Tibial artery (tissue), 4 donors: ENCODE measurements around the gene KRT75.

Experiments
- DNase-seq, 2 donors: peaks; one replicate each; pipeline ENCODE4 v3.0.0-alpha.2; 2019
- H3K27ac ChIP-seq, 2 donors: fragments of 200-600 bp; sonication (generic) in 1 of 2; 1 replicate in 1 of 2; 2 replicates in 1 of 2; pipeline ENCODE4 v1.5.1; 2018 to 2019; ENCODE audit warnings: mild to moderate bottlenecking in 1 of 2
- H3K27me3 ChIP-seq, 2 donors: fragments of 200-600 bp; sonication (generic) in 1 of 2; one replicate each; pipeline versions ENCODE4 v1.5.1 to v1.6.0; 2016 to 2019
- H3K36me3 ChIP-seq, 3 donors: fragments of 200-600 bp; sonication (generic) in 2 of 3; one replicate each; pipeline ENCODE4 v1.5.1; 2016 to 2019; ENCODE audit warnings: mild to moderate bottlenecking in 2 of 3
- H3K4me1 ChIP-seq, 4 donors: fragments of 200-600 bp; sonication (generic) in 2 of 4; 1 replicate in 3 of 4; 2 replicates in 1 of 4; pipeline ENCODE4 v1.5.1; 2016 to 2019
- H3K4me3 ChIP-seq, 2 donors: fragments of 200-600 bp; sonication (generic) in 1 of 2; 1 replicate in 1 of 2; 2 replicates in 1 of 2; pipeline ENCODE4 v1.5.1; 2018 to 2019; ENCODE audit warnings: mild to moderate bottlenecking in 2 of 2
- H3K9me3 ChIP-seq, 3 donors: fragments of 200-600 bp; sonication (generic) in 1 of 3; one replicate each; pipeline ENCODE4 v1.5.1; 2016 to 2019
- CTCF ChIP-seq, 2 experiments: fragments of 200-600 bp in 1 of 2; fragments of 450-650 bp in 1 of 2; IDR thresholded peaks; one replicate each; pipeline ENCODE4 v1.5.1; 2017 to 2019; ENCODE audit warnings: antibody characterized with exemption in 2 of 2, mild to moderate bottlenecking in 1 of 2, moderate library complexity in 1 of 2
- intact Hi-C: fragments of 100-400 bp; cut with DNase I; formaldehyde crosslinking; loops from one replicate; pipeline ENCODE4 v1.15.0; 2023; ENCODE audit warnings: low total_unique reads

The KRT75 gene

GRCh38 chr12:52407918-52408317, 26.3 kb downstream of the KRT75 start:
- intact Hi-C loops, result no loop called here
- no peaks in the 10 kb centered on the region for H3K9me3 ChIP-seq
- no peaks in the 10 kb centered on the region for H3K36me3 ChIP-seq
- H3K27ac ChIP-seq, result no peak overlapping the region
- peaks cover 0 to 16% of the 10 kb centered on the region in 2 donors for H3K27me3 ChIP-seq
- no peak for TF ChIP-seq CTCF (IDR thresholded peaks at IDR 0.05)
- no peaks in the 10 kb centered on the region for H3K4me1 ChIP-seq
- no peak for DNase-seq
- no peak overlapping the region for H3K4me3 ChIP-seq

DNA sequence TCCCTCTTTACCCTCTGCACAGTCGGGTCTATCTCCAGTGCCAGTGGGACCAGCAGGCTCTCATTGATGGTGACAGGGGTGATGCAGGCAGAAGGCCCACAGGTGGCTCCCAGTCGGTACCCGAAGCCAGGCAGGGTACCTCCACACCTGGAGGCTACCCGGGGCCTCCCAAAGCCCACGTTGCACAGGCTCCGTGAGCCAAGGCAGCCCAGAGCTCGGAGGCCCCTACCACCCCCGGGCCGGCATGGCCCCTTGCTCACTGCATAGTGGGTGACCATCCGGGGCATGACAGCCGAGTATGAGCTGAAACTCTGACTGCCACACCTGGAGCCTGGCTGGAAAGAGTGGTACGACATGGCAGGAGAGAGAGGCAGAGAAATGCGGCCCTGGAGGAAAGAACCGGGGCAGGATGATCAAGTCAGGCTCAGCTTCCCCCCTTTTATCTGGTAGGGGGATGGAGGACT, 28.2 kb downstream of the KRT75 start, which contains the start of gene KRT82:
Gene KRT82 (minus strand): TSS at position 414 of the 464 bp plus-strand sequence. CDS start 58 bp downstream, at position 356.
- H3K4me3 ChIP-seq, result no peak within 1 kb of the TSS
- no peaks in the 10 kb centered on the region for H3K4me1 ChIP-seq
- no peaks in the 10 kb centered on the region for H3K9me3 ChIP-seq
- H3K36me3 ChIP-seq, result no peaks in the 10 kb centered on the region
- H3K27ac ChIP-seq, result no peak within 1 kb of the TSS
- DNase-seq, result no peak
- intact Hi-C loops, result no loop called here
- peaks cover 0 to 15% of the 10 kb centered on the region in 2 donors for H3K27me3 ChIP-seq
- TF ChIP-seq CTCF (IDR thresholded peaks at IDR 0.05), result no peak

- H3K4me3 ChIP-seq, result no peak overlapping the region
- no peak for DNase-seq
- TF ChIP-seq CTCF (IDR thresholded peaks at IDR 0.05), result no peak
- intact Hi-C loops, result no loop called here
- H3K27me3 ChIP-seq, result peaks cover 0 to 25% of the 10 kb centered on the region in 2 donors
- no peaks in the 10 kb centered on the region for H3K9me3 ChIP-seq
- H3K4me1 ChIP-seq, result no peaks in the 10 kb centered on the region
- no peaks in the 10 kb centered on the region for H3K36me3 ChIP-seq
- no peak overlapping the region for H3K27ac ChIP-seq
These were observed 29.2 kb downstream of the KRT75 start for GRCh38 chr12:52404951-52405350.

DNA sequence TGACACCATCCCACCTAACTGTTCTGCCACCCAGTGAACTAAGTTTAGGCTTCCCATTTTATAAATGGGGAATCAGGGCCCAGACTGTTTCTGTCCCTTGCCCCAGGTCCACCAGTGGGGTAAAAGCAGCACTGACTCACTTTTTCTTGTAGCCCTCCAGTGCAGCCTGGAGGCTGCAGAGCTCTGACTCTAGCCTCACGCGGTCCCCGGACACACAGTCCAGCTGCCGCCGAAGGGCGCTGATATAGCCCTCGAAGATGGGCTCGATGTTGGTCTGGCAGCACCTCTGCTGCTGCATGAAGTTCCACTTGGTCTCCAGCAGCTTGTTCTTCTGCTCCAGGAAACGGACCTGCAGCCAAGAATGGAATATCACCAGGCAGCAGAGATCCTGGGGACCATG, 30.6 kb downstream of the KRT75 start:
- no peaks in the 10 kb centered on the region for H3K36me3 ChIP-seq

DNA sequence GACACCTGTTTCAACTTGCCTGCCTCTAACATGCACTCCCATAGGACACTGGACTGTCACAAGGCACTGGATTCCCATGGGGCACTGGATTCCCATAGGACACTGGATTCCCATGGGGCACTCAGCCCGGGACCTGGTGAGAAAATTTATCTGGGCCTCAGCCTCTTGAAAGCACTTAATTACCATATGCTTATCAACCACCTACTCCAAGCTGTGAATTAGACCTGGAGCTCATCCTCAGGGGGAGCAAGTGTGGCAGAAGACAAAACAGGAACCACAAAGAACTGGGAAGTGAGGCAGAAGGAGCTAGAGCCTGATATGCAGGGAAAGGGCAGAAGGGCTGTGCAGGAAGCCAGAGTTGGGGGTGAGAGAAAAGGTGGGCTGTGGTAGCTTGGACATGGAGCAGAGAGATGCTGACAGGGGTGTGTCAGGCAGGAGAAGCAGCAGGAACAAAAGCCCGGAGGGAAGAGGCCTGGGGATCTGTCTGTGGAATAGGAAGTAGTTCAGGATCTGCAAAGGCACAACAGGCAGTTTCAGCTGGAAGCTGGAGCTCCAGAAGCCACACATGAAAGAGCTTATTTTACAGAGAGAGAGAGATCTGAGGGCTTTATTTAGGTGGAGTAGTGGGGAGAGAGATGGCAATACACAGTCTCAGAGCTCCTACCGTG, 31.2 kb downstream of the KRT75 start:
- H3K4me1 ChIP-seq, result no peaks in the 10 kb centered on the region
- H3K4me3 ChIP-seq, result no peak overlapping the region
- H3K27me3 ChIP-seq, result peaks cover 0 to 35% of the 10 kb centered on the region in 2 donors
- no peaks in the 10 kb centered on the region for H3K9me3 ChIP-seq
- TF ChIP-seq CTCF (IDR thresholded peaks at IDR 0.05), result no peak
- intact Hi-C loops, result no loop called here
- H3K27ac ChIP-seq, result no peak overlapping the region
- DNase-seq, result no peak
- no peaks in the 10 kb centered on the region for H3K36me3 ChIP-seq

More for the DNA sequence above, 30.6 kb downstream of the KRT75 start:
- Histone ChIP-seq H3K4me1 (no peaks in the 10 kb centered on the region), H3K27ac (no peak overlapping the region), H3K9me3 (no peaks in the 10 kb centered on the region), H3K4me3 (no peak overlapping the region), H3K27me3 (peaks cover 0 to 38% of the 10 kb centered on the region in 2 donors)
- DNase-seq, result no peak
- TF ChIP-seq CTCF (IDR thresholded peaks at IDR 0.05), result no peak
- intact Hi-C loops, result no loop called here
